GM23338 (cell line): ENCODE results near the gene FAM25G. TPM values are rescaled to one million over a fixed set of nuclear protein-coding genes. Genes with fewer than 3 reads are reported as not detected.

Source experiments
- ATAC-seq: fragments of 200-7000 bp; cut with Tn5 transposase; 3 replicates; pipeline ENCODE4 v1.9.1; 2020
- DNase-seq: peaks from one replicate; pipeline ENCODE4 v3.0.0-alpha.2; 2015; ENCODE audit warnings: low spot score
- H2AFZ ChIP-seq: fragments of 200-600 bp; sonication (generic); 2 replicates; pipeline ENCODE4 v1.8.0; 2016; ENCODE audit warnings: antibody characterized with exemption, mild to moderate bottlenecking, moderate library complexity
- H3F3A ChIP-seq: fragments of 200-600 bp; sonication (generic); replicated peaks from 2 replicates; pipeline ENCODE4 v1.8.0; 2017; ENCODE audit warnings: antibody characterized with exemption, mixed run types, low read depth
- H3K27ac ChIP-seq: fragments of 200-600 bp; sonication (generic); 2 replicates; pipeline ENCODE4 v1.6.1; 2016; ENCODE audit warnings: low read depth
- H3K27me3 ChIP-seq: fragments of 200-600 bp; sonication (generic); 2 replicates; pipeline ENCODE4 v1.8.0; 2016; ENCODE audit warnings: mild to moderate bottlenecking, mixed run types, moderate library complexity; ENCODE audit not compliant: insufficient read depth
- H3K36me3 ChIP-seq: fragments of 200-600 bp; sonication (generic); 2 replicates; pipeline ENCODE4 v1.8.0; 2016; ENCODE audit warnings: mild to moderate bottlenecking; ENCODE audit not compliant: insufficient read depth
- H3K4me1 ChIP-seq: fragments of 200-600 bp; sonication (generic); 2 replicates; pipeline ENCODE4 v1.8.0; 2016; ENCODE audit warnings: mild to moderate bottlenecking, moderate library complexity; ENCODE audit not compliant: insufficient read depth
- H3K4me2 ChIP-seq: fragments of 200-600 bp; sonication (generic); 2 replicates; pipeline ENCODE4 v1.7.1; 2017; ENCODE audit warnings: mixed run types
- H3K4me3 ChIP-seq: fragments of 200-600 bp; sonication (generic); 2 replicates; pipeline ENCODE4 v1.6.1; 2016; ENCODE audit warnings: mixed run types
- H3K79me2 ChIP-seq: fragments of 200-600 bp; sonication (generic); replicated peaks from 2 replicates; pipeline ENCODE4 v1.8.0; 2017; ENCODE audit warnings: mild to moderate bottlenecking; ENCODE audit not compliant: insufficient read depth
- H3K9me2 ChIP-seq: fragments of 200-600 bp; sonication (generic); 2 replicates; pipeline ENCODE4 v1.8.0; 2017; ENCODE audit not compliant: insufficient read depth
- H4K20me1 ChIP-seq: fragments of 200-600 bp; sonication (generic); replicated peaks from 2 replicates; pipeline ENCODE4 v1.8.0; 2017; ENCODE audit warnings: mild to moderate bottlenecking; ENCODE audit not compliant: insufficient read depth
- H3K27ac Mint-ChIP-seq: 2 replicates; pipeline ENCODE4 v1.8.0; 2020; ENCODE audit warnings: inconsistent platforms, mild to moderate bottlenecking, moderate library complexity, mixed read lengths
- H3K27me3 Mint-ChIP-seq: 3 replicates; pipeline ENCODE4 v1.8.0; 2022; ENCODE audit warnings: low read depth, mild to moderate bottlenecking, moderate library complexity, mixed read lengths, inconsistent platforms; ENCODE audit not compliant: insufficient read depth, poor library complexity
- H3K36me3 Mint-ChIP-seq: 3 replicates; pipeline ENCODE4 v1.8.0; 2021; ENCODE audit warnings: low read depth, mild to moderate bottlenecking, inconsistent platforms, moderate library complexity, mixed read lengths
- H3K4me1 Mint-ChIP-seq: 3 replicates; pipeline ENCODE4 v1.8.0; 2020; ENCODE audit warnings: mild to moderate bottlenecking, inconsistent platforms, mixed read lengths
- H3K4me3 Mint-ChIP-seq: 3 replicates; pipeline ENCODE4 v1.8.0; 2021; ENCODE audit warnings: moderate library complexity, mild to moderate bottlenecking, inconsistent platforms, mixed read lengths
- H3K9me3 Mint-ChIP-seq: 3 replicates; pipeline ENCODE4 v1.8.0; 2020; ENCODE audit warnings: moderate library complexity, mild to moderate bottlenecking, inconsistent platforms, mixed read lengths
- CREB1 ChIP-seq: fragments of 250-450 bp; sonication (Bioruptor Pico); IDR thresholded peaks from 2 replicates; pipeline ENCODE4 v1.5.0; 2020; ENCODE audit warnings: low read depth, mild to moderate bottlenecking, moderate library complexity
- CTCF ChIP-seq, 2 experiments: fragments of 200-600 bp in 1 of 2; sonication (generic) in 1 of 2; conservative IDR thresholded peaks; 2 replicates each; pipeline versions ENCODE4 v1.5.1 to v1.6.1; 2016 to 2017; ENCODE audit warnings: antibody characterized with exemption in 2 of 2, low read depth in 2 of 2, mild to moderate bottlenecking in 2 of 2, moderate library complexity in 1 of 2
- EZH2 ChIP-seq: fragments of 200-600 bp; sonication (generic); IDR thresholded peaks from one replicate; pipeline ENCODE4 v1.8.0; 2017; ENCODE audit warnings: antibody characterized with exemption, mild to moderate bottlenecking, low read depth; ENCODE audit not compliant: unreplicated experiment
- EZH2phosphoT487 ChIP-seq: fragments of 200-600 bp; sonication (generic); IDR thresholded peaks from one replicate; pipeline ENCODE4 v1.8.1; 2018; ENCODE audit warnings: antibody characterized with exemption; ENCODE audit not compliant: unreplicated experiment
- JUNB ChIP-seq: IDR thresholded peaks from one replicate; pipeline ENCODE4 v1.6.1; 2016; ENCODE audit warnings: antibody characterized with exemption; ENCODE audit not compliant: unreplicated experiment
- NANOG ChIP-seq: IDR thresholded peaks from 2 replicates; pipeline ENCODE4 v1.6.1; 2016; ENCODE audit warnings: antibody characterized with exemption, borderline replicate concordance
- POLR2AphosphoS5 ChIP-seq: IDR thresholded peaks from 2 replicates; pipeline ENCODE4 v1.6.1; 2016; ENCODE audit warnings: antibody characterized with exemption, low read depth
- STAT1 ChIP-seq: IDR thresholded peaks from one replicate; pipeline ENCODE4 v1.6.1; 2016; ENCODE audit warnings: antibody characterized with exemption; ENCODE audit not compliant: unreplicated experiment
- ZNF114 ChIP-seq: fragments of 250-450 bp; sonication (Bioruptor Pico); IDR thresholded peaks from 2 replicates; pipeline ENCODE4 v1.5.0; 2020; ENCODE audit warnings: mild to moderate bottlenecking, moderate library complexity
- ZNF331 ChIP-seq: fragments of 250-450 bp; sonication (Bioruptor Pico); IDR thresholded peaks from 2 replicates; pipeline ENCODE4 v1.5.0; 2020; ENCODE audit warnings: low read depth, mild to moderate bottlenecking, moderate library complexity
- polyA plus RNA-seq: library from polyadenylated mRNA; unstranded; fragments of >200 nt; fragmentation: Nextera tagmentation; extraction: Ambion mirVana; gene quantifications from 2 replicates; pipeline ENCODE4 v1.2.1, GENCODE V29; 2016
- total RNA-seq: library from RNA; depleted of rRNA; stranded (reverse); fragments of >200 nt; shearing (Covaris generic); gene quantifications from 2 replicates; pipeline ENCODE4 v1.2.3, GENCODE V29; 2014
- TF ChIP-seq, protein P1 (sequence below): IDR thresholded peaks from one replicate; pipeline ENCODE4 v1.6.1; 2018; ENCODE audit warnings: antibody characterized with exemption; ENCODE audit not compliant: unreplicated experiment
- TF ChIP-seq, protein P2 (sequence below): IDR thresholded peaks from 2 replicates; pipeline ENCODE4 v1.6.1; 2016; ENCODE audit warnings: antibody characterized with exemption

FAM25G gene
- total and polyA plus RNA-seq, 2 experiments from 2014 or later: not detected

- TF ChIP-seq CTCF (conservative IDR thresholded peaks at IDR 0.05; ENCODE audit: low read depth in 2 of 2): no peak
- no peak for TF ChIP-seq ZNF114 (CRISPR knock-in tag)
- TF ChIP-seq, protein P1, sequence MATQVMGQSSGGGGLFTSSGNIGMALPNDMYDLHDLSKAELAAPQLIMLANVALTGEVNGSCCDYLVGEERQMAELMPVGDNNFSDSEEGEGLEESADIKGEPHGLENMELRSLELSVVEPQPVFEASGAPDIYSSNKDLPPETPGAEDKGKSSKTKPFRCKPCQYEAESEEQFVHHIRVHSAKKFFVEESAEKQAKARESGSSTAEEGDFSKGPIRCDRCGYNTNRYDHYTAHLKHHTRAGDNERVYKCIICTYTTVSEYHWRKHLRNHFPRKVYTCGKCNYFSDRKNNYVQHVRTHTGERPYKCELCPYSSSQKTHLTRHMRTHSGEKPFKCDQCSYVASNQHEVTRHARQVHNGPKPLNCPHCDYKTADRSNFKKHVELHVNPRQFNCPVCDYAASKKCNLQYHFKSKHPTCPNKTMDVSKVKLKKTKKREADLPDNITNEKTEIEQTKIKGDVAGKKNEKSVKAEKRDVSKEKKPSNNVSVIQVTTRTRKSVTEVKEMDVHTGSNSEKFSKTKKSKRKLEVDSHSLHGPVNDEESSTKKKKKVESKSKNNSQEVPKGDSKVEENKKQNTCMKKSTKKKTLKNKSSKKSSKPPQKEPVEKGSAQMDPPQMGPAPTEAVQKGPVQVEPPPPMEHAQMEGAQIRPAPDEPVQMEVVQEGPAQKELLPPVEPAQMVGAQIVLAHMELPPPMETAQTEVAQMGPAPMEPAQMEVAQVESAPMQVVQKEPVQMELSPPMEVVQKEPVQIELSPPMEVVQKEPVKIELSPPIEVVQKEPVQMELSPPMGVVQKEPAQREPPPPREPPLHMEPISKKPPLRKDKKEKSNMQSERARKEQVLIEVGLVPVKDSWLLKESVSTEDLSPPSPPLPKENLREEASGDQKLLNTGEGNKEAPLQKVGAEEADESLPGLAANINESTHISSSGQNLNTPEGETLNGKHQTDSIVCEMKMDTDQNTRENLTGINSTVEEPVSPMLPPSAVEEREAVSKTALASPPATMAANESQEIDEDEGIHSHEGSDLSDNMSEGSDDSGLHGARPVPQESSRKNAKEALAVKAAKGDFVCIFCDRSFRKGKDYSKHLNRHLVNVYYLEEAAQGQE: no peak
- TF ChIP-seq EZH2phosphoT487: no peak
- TF ChIP-seq JUNB: no peak
- no peak for TF ChIP-seq EZH2
- no peak for TF ChIP-seq STAT1
- no peak for TF ChIP-seq NANOG
- no peak for TF ChIP-seq ZNF331 (CRISPR knock-in tag)
- TF ChIP-seq, protein P2, sequence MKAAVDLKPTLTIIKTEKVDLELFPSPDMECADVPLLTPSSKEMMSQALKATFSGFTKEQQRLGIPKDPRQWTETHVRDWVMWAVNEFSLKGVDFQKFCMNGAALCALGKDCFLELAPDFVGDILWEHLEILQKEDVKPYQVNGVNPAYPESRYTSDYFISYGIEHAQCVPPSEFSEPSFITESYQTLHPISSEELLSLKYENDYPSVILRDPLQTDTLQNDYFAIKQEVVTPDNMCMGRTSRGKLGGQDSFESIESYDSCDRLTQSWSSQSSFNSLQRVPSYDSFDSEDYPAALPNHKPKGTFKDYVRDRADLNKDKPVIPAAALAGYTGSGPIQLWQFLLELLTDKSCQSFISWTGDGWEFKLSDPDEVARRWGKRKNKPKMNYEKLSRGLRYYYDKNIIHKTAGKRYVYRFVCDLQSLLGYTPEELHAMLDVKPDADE: no peak
Observed at GRCh38 chr10:47450442-47450841, 41.1 kb downstream of the FAM25G start (continued).

GRCh38 chr10:47449979-47450378, 41.5 kb downstream of the FAM25G start:
- H3K4me1 Mint-ChIP-seq: peaks cover 11% of the 10 kb centered on the region
- DNase-seq (no peak), ATAC-seq (no peak)
- Histone ChIP-seq H3K79me2 (no peaks in the 10 kb centered on the region), H4K20me1 (no peaks in the 10 kb centered on the region), H3K4me1 (no peaks in the 10 kb centered on the region), H3K27ac (no peak overlapping the region), H3K9me2 (no peaks in the 10 kb centered on the region), H3K4me3 (no peak overlapping the region), H3K4me2 (no peak overlapping the region), H3K36me3 (no peaks in the 10 kb centered on the region), H3K27me3 (no peaks in the 10 kb centered on the region), H2AFZ (no peak overlapping the region), H3F3A (no peaks in the 10 kb centered on the region)
- no peak overlapping the region for H3K4me3 Mint-ChIP-seq
- H3K27ac Mint-ChIP-seq: no peak overlapping the region
- peaks cover 12% of the 10 kb centered on the region for H3K9me3 Mint-ChIP-seq
- no peaks in the 10 kb centered on the region; the same call in 1 of the 3 replicates for H3K36me3 Mint-ChIP-seq
- H3K27me3 Mint-ChIP-seq: peaks cover 8% of the 10 kb centered on the region
- TF ChIP-seq JUNB: no peak
- TF ChIP-seq NANOG: no peak
- TF ChIP-seq, protein P2: no peak
- TF ChIP-seq ZNF331 (CRISPR knock-in tag): no peak
- TF ChIP-seq ZNF114 (CRISPR knock-in tag): no peak
- TF ChIP-seq, protein P1: no peak
- no peak for TF ChIP-seq POLR2AphosphoS5
- TF ChIP-seq EZH2: no peak
- no peak for TF ChIP-seq CREB1
- no peak for TF ChIP-seq CTCF (conservative IDR thresholded peaks at IDR 0.05; ENCODE audit: low read depth in 2 of 2)
